OCI-LY3 (cell line): ENCODE results near the gene MSI2.

Source experiments
- H2AFZ ChIP-seq: fragments of 200-600, 300-600 bp; shearing (Covaris generic); 2 replicates; pipeline ENCODE4 v1.6.0; 2014; ENCODE audit warnings: antibody characterized with exemption, low read depth, low read length
- H3K27ac ChIP-seq: fragments of 200-600, 300-600 bp; sonication (generic); 2 replicates; pipeline ENCODE4 v1.5.1; 2014; ENCODE audit warnings: mild to moderate bottlenecking, low read length, moderate library complexity, mixed read lengths
- H3K27me3 ChIP-seq: fragments of 200-600, 300-600 bp; sonication (generic); 2 replicates; pipeline ENCODE4 v1.6.1; 2014; ENCODE audit warnings: low read depth, low read length, mixed read lengths
- H3K36me3 ChIP-seq: fragments of 200-600, 300-600 bp; sonication (generic); replicated peaks from 2 replicates; pipeline ENCODE3; 2014; ENCODE audit warnings: low read depth, low read length, mixed read lengths
- H3K4me1 ChIP-seq: fragments of 300-600, 200-600 bp; sonication (generic); 2 replicates; pipeline ENCODE4 v1.6.1; 2014; ENCODE audit warnings: low read length, mixed read lengths
- H3K4me2 ChIP-seq: fragments of 200-600, 300-600 bp; sonication (generic); 2 replicates; pipeline ENCODE4 v1.6.1; 2014; ENCODE audit warnings: low read length, mixed read lengths
- H3K4me3 ChIP-seq: fragments of 300-600, 200-600 bp; sonication (generic); 2 replicates; pipeline ENCODE4 v1.5.1; 2014; ENCODE audit warnings: antibody characterized with exemption, mild to moderate bottlenecking, low read length, moderate library complexity
- H3K79me2 ChIP-seq: fragments of 300-600, 200-600 bp; shearing (Covaris generic); 2 replicates; pipeline ENCODE4 v1.6.1; 2014; ENCODE audit warnings: mild to moderate bottlenecking, low read length, mixed read lengths
- H3K9ac ChIP-seq: fragments of 300-600, 200-600 bp; shearing (Covaris generic); 2 replicates; pipeline ENCODE4 v1.6.0; 2014; ENCODE audit warnings: mild to moderate bottlenecking, low read length, moderate library complexity
- H3K9me3 ChIP-seq: fragments of 200-600, 300-600 bp; shearing (Covaris generic); 2 replicates; pipeline ENCODE4 v1.6.1; 2014; ENCODE audit warnings: low read length, mixed read lengths; ENCODE audit not compliant: insufficient read depth
- H4K20me1 ChIP-seq: fragments of 200-600, 300-600 bp; sonication (generic); 2 replicates; pipeline ENCODE4 v1.6.1; 2016; ENCODE audit warnings: low read length, mixed read lengths; ENCODE audit not compliant: insufficient read depth
- CTCF ChIP-seq: fragments of 200-600, 300-600 bp; sonication (generic); IDR thresholded peaks from 2 replicates; pipeline ENCODE4 v1.5.1; 2014; ENCODE audit warnings: antibody characterized with exemption, low read length, low read depth
- EZH2phosphoT487 ChIP-seq: fragments of 200-600 bp; shearing (Covaris generic); IDR thresholded peaks from 2 replicates; pipeline ENCODE4 v1.6.1; 2018; ENCODE audit warnings: antibody characterized with exemption, mixed run types, low read depth

The MSI2 gene

DNA sequence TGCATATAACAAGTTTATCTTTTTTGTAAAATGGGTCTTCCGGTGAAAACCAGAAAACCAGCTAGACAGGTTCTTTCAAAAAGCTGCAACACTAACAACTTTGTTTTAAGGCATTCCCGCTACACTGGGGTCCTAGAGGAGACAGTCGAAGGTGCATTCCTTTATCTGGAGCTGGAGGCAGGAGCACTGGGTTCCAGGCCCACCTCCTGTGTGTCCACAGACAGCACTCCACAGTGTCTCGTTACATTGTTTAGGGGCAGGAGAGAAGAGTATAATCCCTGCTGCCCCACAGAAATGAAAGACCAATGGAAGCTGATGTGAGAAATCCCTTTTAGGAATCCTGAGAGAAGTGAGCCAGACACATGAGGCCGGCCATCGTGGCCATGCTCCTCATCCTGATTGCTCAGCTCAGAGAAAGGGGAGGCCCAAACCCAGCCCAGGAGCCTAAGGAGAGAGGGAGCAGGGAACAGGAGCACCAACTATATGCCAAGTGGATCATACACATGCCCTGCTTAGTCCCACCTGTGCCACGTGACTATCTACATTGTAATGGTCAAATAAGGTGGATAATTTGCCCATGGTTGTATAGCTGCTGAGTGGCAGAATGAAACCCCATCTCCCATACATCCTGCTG is 429.3 kb downstream of the MSI2 start:
- Histone ChIP-seq H2AFZ (no peak overlapping the region), H3K9ac (no peak overlapping the region), H3K27me3 (no peaks in the 10 kb centered on the region), H3K4me1 (no peaks in the 10 kb centered on the region), H3K4me2 (no peak overlapping the region), H3K79me2 (no peaks in the 10 kb centered on the region), H3K27ac (no peak overlapping the region), H3K9me3 (no peaks in the 10 kb centered on the region), H4K20me1 (no peaks in the 10 kb centered on the region), H3K36me3 (no peaks in the 10 kb centered on the region), H3K4me3 (no peak overlapping the region)
- no peak for TF ChIP-seq EZH2phosphoT487
- no peak for TF ChIP-seq CTCF

GRCh38 chr17:57687642-57688041 is 431.3 kb downstream of the MSI2 start:
- no peak overlapping the region for H3K27ac ChIP-seq
- TF ChIP-seq CTCF: no peak
- H3K4me3 ChIP-seq: no peak overlapping the region
- no peaks in the 10 kb centered on the region for H3K36me3 ChIP-seq
- H3K4me1 ChIP-seq: no peaks in the 10 kb centered on the region
- H3K27me3 ChIP-seq: no peaks in the 10 kb centered on the region
- H3K4me2 ChIP-seq: no peak overlapping the region
- H3K79me2 ChIP-seq: no peaks in the 10 kb centered on the region
- H3K9me3 ChIP-seq: no peaks in the 10 kb centered on the region
- no peaks in the 10 kb centered on the region for H4K20me1 ChIP-seq
- H2AFZ ChIP-seq: no peak overlapping the region
- no peak overlapping the region for H3K9ac ChIP-seq

DNA sequence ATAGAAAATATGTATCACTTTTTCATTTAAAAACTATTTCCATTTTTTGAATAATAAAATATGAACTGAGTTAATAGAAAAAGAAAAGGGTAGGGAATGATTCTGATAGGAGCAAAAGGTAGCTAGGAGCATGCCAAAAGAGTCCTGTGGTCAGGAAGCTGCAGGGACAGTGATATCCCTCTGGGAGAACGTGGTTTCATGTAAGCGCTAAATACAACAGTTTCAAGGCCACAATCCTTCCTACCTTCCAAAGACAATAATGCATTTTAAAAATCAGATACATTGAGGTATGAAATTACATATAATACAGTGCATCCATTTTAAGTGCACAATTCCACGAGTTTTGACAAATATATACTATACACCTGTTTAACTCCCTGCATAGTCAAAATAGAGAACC is 432.9 kb downstream of the MSI2 start:
- H3K27me3 ChIP-seq: no peaks in the 10 kb centered on the region
- no peak overlapping the region for H3K4me2 ChIP-seq
- no peaks in the 10 kb centered on the region for H3K9me3 ChIP-seq
- no peak overlapping the region for H2AFZ ChIP-seq
- no peak overlapping the region for H3K4me3 ChIP-seq
- H4K20me1 ChIP-seq: no peaks in the 10 kb centered on the region
- no peak overlapping the region for H3K9ac ChIP-seq
- no peaks in the 10 kb centered on the region for H3K36me3 ChIP-seq
- no peaks in the 10 kb centered on the region for H3K79me2 ChIP-seq
- TF ChIP-seq CTCF (no peak), EZH2phosphoT487 (no peak)
- H3K27ac ChIP-seq: no peak overlapping the region
- H3K4me1 ChIP-seq: no peaks in the 10 kb centered on the region

DNA sequence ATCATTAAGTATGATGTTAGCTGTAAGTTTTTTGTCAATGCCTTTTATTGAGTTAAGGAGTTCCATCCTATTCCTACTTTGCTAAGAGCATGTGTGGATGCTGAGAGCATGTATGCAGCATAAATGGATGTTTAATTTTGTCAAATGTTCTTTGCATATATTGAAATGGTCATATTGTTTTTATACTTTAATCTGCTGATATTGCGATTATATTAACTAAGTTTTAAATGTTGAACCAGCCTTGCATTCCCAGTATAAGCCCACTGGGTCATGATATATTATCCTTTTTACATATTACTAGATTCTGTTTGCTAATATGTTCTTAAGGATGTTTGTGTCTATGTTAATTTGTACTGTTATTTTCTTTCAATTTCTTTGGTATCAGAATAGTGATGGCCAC is 435.6 kb downstream of the MSI2 start:
- Histone ChIP-seq H3K36me3 (no peaks in the 10 kb centered on the region), H3K27me3 (no peaks in the 10 kb centered on the region), H3K4me3 (no peak overlapping the region), H3K27ac (no peak overlapping the region), H3K9me3 (no peaks in the 10 kb centered on the region), H2AFZ (no peak overlapping the region), H3K9ac (no peak overlapping the region), H3K4me1 (no peaks in the 10 kb centered on the region), H3K4me2 (no peak overlapping the region), H4K20me1 (no peaks in the 10 kb centered on the region), H3K79me2 (no peaks in the 10 kb centered on the region)
- TF ChIP-seq EZH2phosphoT487: no peak
- TF ChIP-seq CTCF: no peak
